Activated CD8-positive, alpha-beta memory T cell treated with anti-CD3 and anti-CD28 coated beads, Interleukin-2, amount 50 U/mL, for 24 hours (primary cell): ENCODE data around the gene SLC6A2.
"Not testable (repeated sequence)": the region's sequence is repeated elsewhere in the genome, so short reads cannot be mapped to it uniquely, and the experiment has no call there.

ENCODE experiments used
- DNase-seq: peaks from one replicate; pipeline ENCODE4 v3.0.0-alpha.2; 2020; ENCODE audit errors: extremely low read depth

SLC6A2 gene

DNA sequence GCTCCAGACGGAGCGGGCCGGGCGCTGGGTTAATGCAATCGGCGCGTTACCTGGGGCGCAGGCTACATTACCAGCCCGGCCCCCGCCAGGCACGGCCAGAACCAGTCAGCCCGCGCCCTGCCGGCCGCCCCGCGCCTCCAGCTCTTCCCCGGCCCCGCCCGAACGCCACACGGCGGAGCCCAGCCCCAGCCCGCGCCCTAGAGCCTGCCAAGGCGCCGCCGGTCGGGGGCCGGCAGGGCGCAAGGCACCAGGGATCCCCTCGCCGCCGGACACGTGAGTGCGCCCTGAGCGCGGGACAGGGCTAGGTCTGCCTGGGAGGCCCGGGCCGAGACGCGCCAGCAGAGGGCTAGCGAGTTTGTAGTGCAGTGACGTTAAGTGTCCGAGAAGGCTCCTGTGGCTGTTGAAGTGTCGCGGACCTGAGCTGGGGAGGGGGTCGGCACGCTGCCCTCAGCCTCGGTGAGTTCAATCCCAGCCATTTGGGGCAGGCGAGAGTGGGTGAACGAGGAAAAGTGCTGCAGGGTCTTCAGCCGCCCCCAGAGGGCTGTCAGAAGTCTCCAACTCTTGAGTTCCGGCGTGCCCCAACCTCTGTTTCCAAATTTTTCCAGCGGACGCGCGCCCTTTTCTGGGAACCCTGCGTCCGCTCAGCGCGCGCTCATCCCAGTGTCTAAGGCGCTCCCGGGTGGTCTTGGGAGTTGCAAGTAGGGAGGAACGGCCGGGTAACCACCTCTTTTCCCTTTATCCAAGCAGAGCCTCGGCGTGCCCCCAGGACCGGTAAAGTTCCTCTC, at the start of gene SLC6A2:
Gene SLC6A2 (plus strand): TSS at position 92 of the 785 bp plus-strand sequence. CDS start 707 bp downstream, outside the sequence.
- no peak for DNase-seq

DNA sequence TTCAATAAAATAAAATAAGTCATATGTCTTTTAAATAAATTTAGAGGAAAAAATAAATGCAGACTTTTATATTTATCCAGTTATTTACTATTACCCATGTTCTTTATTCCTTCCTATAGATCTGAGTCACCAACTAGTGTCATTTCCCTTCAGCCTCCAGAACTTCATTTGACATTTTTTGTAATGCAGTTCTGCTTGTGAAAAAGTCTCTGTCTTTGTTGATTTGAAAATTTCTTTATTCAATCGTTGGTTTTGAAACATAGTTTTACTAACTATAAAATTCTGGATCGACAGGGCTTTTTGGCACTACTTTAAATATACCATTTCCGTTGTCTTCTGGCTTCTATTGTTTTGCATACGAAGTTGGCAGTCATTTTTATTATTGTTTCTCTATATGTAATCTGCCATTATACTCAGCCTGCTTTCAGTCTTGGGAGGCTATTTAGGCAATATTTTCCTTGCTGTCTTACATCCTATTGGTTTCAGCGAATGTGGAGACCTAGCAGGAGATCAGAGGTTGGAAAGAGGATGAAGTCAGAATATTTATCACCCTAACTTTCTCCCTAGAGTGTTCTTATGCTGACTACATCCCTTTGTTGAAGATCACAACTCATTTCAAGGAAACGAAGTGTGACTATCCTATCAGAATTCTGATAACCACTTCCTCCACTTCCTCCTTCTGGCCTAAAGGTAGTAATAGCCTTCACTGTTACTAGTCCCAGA, 42.0 kb upstream of the SLC6A2 start:
- no peak for DNase-seq

DNA sequence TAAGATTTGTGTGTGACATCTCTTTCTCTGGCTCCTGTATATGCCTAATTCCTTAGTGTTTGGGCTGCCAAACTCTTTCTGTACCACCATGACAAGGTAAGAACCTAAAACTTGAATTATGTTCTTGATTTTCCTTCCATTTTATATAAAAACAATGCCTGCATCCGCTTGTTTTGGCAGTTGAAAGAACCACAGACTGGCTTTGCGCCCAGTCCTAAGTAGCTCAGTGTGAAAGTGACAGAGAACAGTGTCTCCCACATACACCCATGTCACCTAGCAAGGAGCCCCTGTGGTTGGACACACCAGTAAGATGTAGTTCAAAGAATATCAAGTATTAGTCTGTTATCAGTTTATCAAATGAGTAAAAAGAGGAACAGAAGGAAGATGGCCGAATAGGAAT, 40.7 kb upstream of the SLC6A2 start:
- no peak for DNase-seq

DNA sequence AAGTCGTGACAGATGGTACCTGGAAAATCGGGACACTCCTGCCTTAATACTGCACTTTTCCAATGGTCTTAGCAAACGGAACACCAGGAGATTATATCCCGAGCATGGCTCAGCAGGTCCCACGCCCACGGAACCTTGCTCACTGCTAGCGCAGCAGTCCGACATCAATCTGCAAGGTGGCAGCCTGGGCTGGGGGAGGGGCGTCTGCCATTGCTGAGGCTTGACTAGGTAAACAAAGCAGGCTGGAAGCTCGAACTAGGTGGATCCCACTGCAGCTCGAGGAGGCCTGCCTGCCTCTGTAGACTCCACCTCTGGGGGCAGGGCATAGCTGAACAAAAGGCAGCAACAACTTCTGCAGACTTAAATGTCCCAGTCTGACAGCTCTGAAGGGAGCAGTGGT, 40.1 kb upstream of the SLC6A2 start:
- not testable (repeated sequence) for DNase-seq

DNA sequence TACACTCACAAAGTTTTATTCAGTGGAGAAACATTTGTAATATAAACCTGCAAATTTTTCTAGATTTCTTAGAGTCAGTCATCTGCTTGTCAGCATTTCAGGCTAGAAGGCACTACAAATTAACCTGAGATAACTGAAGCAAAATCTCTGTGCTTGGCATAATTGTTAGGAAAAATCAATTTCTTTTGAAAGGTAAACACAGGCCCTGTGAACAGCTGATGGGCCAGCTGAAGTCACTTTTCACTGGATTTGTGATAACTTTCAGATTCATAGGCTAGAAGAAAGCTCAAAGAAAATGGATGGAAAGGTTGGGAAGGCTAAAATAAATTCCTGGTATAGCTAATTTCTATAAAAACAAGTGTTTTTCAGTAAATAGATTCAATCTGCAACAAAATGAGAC, 34.0 kb upstream of the SLC6A2 start:
- no peak for DNase-seq

DNA sequence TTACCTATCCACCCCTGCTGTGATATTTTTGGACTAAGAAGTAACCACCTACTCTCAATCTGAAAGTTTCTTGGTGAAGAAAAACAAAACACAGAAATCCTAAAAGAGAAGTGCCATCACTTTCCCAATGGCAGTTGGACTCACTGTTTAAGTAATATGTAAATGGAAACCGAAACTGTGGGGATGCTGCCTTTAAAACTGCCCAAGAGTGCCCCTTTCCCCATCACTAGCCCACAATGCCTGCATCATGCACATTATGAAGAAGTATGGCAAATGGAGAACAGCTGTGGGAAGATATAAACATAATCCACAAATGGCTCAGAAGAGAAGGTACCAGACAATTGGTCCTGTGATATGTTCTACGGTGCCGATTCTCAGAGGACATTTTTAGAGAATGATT, 33.5 kb upstream of the SLC6A2 start:
- no peak for DNase-seq

DNA sequence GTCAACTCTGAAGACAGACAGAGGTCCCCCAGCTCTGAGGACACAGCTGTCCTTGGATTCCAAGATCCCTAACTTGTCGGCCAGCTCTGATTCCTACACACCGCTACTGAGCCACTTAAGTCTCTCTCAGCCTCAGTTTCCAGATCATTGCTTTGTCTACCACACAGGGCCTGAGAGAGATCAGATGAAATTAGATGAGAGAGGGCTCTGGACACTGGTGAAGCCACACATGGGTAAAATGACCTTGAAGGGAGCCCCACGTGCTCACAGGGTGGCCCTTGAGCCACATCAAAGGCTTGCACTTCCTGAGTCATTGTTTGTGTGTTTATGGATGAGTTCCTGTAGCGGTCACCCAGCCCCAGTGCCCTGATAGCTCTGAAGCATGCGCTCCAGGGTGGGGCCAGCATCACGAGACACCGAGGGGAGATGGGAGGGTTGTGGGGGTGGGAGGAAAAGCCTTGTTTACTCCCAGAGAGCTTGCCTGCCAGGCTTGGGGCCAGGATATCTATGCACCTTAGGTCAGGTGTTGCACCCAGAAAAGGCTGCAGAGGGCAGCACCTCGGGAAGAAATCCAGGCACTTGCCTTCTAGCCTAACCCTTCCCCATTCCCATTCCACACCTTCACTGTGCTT, 32.7 kb upstream of the SLC6A2 start:
- DNase-seq = no peak

DNA sequence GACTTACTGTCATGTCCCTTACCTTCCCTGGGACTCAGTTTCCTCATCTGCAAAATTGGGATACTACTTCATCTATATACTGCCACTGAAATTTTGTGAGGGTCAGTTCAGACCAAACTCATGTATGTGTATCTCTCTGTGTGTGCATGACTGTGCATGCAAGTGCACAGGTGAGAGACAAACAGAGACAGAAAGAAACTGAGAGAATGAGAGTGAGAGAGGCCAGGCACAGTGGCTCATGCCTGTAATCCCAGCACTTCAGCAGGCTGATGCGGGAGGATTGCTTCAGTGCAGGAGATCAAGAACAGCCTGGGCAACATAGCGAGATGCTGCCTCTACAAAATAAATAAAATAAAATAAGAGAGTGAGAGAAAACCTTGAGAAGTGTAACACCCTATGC, 32.1 kb upstream of the SLC6A2 start:
- no peak for DNase-seq

DNA sequence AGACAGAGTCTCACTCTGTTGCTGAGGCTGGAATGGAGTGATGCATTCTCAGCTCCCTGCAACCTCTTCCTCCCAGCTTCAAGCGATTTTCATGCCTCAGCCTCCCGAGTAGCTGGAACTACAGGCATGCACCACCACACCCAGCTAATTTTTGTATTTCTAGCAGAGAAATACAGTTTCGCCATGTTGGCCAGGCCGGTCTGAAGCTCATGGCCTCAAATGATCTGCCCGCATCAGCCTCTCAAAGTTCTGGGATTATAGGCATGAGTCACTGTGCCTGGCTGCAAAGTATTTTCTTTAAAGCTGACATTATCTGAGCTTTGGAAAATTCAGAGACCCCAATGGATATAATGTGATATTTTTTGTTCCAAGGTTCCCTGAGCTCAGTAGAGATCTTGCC, 31.1 kb upstream of the SLC6A2 start:
- no peak for DNase-seq

DNA sequence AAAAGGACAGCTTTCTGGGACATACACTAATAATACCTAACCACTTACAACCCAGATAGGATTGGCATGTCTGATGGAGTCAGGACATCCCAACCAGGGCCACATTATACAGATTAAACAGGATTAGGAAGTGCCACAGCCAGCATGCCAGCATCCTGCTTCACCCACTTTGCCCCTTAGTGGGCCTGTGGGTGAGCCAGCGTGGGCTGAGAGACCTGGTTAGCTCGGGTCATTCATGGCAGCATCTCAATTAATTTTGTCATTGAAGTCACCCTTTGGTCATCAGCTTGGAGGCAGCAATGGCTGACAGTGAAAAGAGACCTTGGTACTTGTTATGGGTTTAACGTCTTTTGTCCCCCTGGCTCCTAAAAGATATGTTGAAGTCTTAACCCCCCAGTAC, 29.9 kb upstream of the SLC6A2 start:
- no peak for DNase-seq

DNA sequence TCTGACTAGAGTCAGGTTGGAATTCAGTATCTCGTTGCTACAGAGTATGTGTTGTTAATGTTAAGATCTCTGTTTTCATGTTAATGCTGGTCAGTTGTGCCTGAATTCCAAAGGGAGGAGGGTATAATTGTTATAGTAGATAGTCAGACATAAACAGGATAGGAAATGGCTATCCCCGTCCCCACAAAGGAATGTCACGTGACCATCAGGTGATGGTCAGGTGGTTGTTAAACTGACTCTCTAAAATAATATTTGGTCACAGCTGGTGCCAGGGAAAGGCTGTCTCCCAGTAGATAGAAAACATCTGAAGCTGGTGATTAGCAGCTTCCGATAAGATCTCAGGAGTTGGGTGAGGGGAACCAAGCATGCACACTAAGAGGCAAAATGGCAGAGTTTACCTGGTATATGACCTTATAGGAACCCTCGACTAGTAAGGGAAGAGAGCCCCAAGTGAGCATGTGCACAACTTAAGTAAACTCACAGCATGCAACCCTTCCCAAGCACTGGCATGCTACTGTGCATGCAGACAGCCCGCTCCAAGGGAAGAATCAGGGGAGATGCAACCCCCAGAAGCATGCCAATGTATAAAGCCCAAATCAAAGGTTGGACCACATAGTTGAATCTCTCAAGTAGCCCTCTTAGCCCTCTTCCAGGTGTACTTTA, 27.4 kb upstream of the SLC6A2 start:
- no peak for DNase-seq

DNA sequence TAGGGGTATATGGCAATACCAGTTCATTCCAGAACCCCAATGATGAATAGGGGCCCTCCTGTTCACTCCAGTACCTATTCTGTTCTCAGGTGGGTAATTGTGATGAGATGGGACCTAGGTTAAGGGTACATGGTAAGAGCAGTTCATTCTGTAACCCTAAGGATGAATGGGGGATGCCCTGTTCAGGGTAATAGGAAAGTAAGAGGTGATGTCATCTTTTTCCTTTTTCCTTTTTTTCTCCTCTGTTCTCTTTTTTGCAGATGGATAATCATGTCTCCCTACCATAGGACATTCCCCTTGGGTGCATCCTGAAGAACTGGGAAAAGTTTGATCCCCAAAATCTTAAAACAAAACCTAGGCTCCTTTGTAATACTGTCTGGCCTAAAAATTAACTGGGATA, 25.0 kb upstream of the SLC6A2 start:
- no peak for DNase-seq

DNA sequence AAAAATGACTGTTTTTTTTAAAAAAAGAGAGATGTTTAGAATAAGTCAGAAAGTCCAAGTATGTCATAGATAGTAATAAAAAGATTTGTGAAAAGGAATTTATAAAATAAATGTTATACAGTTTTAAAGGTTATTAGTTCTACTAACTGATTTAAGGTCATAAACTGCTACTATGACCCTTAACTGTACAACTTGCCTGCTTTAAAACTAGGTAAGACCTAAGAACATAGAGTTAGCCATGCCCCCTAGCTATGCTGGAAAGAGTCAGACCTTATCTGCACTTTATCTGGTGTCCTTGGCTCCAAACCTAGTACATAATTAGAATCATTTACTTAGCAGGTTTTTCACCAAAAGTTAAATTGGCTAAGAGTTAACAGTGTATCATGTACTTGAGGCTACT, 23.5 kb upstream of the SLC6A2 start:
- DNase-seq = no peak

DNA sequence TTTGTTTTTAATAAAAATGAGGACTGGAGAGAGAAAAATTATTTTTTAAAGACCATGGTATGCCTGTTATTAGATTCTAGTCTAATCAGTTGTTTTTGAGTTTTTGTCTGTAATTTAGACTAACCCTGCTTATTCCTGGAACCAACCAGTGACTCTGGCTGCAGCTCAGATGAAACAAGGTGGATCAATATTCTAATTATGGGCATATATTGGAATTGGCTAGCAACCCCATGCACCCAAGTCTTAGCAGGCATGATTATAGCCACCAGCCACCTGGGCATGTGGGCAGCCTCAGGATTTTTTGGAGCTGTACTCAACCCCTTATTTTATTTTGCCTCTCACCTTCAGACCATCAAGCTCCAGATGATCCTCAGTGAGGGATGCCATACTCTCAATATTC, 21.6 kb upstream of the SLC6A2 start:
- DNase-seq = no peak

DNA sequence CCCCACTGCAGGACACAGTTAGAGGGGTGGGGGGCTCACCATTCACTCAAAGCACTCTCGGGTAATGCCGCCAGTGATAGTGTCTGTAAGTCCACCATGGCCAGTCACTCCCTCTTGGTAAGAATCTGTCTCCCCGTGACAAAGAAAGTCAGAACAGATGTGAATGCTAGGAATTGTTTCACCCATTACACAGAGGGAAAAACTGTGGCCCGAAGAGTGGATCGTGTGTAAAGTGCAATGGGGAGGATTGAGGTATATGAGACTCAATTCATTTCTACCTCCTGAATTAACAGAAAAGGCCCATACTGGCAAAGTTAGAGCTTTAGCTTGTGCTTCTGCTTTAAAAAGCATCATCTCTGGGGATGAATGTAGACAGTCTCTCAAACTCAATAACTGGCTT, 17.5 kb upstream of the SLC6A2 start:
- no peak for DNase-seq

DNA sequence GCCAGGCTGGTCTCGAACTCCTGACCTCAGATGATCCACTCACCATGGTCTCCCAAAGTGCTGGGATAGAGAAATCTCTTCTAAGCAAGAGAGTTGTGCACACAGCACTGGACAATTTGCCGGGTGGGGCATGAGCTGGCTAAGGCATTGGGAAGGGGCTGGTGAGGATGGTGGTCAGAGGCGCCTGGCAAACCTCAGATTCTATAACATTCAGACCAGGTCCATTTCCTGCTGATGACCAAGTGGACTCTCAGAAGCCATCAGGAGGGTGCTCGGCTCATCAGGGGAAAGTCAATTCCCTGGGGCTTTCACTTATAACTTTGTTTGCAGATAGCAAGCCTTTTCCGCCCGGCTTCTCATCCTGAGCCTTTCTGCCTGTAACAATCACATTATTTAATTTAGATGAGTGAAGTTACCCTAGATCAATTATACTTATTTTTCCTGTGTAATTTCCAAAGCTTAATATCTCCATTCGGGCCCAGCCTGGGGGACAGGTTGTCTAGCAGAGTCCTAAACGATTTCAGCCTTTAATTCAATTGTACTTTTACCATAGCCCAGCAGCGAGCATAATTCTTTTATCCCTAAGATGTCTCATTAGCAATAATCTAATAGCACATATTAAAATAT, 15.0 kb upstream of the SLC6A2 start:
- DNase-seq = no peak

DNA sequence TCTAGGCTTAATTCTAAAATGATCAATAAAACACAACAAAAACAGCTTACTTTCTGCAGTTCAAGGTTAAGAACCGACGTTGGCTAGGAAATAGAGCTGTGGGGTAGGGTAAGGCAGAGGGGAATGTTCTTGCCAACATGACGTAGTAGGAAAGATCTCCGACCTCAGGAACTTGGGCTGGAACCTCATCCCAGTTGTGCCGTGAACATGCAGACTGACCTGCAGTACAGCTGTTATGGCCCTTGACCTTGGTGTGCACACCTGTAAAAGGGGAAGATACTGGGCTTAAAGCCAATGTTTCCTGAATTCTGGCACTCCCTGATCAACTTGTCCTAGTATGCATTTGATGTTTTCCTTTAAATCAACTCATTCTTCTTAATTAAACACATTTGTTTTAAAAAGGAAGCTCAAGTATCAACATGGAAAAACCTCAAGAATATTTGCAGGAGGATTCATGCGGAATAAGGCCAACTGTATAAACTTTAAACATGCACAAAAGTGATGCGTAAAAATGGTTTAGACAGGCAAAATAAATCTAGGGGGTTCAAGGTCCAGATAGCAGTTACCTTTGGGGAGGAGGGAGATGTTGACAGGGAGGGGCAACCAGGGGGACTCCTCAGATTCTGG, 14.2 kb upstream of the SLC6A2 start:
- no peak for DNase-seq

DNA sequence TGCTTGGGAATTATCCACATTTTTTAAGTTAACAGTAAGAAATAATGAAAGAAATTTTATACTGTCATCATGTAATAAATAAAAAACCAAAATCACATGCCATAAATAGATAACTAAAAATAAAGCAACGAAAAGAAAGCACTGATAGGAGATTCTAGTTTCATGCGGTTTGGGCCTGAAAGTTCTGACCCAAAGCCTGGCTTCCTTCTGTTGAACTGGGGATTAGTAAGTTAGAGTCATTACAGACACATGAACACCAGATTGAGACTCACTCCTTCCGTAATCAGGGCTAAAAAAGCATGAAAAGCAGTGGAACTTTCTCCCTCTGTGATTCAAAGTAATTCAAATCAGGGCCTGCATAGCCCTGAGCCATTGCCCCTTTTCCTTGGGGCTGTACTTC, 13.2 kb upstream of the SLC6A2 start:
- DNase-seq = no peak

DNA sequence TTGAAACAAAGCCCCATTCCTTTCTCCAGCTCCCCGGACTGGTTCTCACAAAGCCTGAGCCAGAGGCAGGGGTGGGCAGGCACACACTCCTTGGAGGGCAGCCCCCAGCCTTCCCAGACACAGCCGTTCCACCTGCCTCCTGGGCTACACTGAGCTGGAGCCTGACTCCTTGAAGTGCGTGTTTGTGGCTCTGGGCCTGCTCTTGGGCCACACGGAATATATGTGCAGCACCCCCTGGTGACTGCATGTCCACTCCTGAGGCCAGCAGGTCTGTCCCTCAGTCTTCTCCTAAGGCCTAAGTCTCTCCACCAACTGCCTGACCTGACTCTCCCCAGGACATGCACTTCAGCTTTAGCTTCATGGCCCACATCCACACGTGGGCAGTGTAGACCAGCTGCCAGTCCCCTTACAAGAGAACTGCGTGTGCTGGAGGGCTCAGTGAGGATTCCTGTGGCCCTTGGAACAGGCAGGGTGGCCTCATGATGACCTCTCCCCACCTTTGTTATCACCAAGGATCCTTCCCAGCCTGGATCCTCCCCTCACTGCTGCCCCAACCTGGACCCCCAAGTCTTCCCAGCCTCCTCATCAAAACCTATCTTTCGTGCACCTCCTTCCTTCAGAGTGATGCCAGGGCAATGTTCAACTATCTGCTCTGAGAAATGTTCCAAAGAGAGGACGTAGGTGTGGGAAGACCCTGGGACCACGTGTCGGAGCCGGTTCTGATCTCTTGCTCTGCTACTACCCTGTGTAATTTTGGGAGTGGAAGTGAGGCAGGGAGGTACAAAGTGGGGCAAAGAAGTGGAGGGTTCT, 12.4 kb upstream of the SLC6A2 start:
- no peak for DNase-seq

DNA sequence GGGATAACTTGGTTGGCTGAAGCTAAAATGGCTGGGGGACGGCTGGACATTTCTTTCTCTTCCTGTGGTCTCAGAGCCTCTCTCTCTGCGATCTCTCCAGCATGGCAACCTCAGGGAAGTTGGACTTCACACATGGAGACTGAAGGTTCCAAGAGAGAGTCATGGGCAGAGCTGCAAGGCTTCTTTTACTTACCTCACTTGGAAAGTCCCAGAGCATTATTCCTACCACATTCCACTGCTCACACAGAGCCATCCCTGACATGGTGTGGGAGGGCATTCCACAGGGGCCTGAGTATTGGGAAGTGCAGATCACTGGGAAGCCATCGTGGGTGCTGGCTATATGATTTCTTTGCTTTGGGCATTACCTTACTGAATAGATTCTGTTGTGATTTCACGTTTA, 9.8 kb upstream of the SLC6A2 start:
- no peak for DNase-seq

DNA sequence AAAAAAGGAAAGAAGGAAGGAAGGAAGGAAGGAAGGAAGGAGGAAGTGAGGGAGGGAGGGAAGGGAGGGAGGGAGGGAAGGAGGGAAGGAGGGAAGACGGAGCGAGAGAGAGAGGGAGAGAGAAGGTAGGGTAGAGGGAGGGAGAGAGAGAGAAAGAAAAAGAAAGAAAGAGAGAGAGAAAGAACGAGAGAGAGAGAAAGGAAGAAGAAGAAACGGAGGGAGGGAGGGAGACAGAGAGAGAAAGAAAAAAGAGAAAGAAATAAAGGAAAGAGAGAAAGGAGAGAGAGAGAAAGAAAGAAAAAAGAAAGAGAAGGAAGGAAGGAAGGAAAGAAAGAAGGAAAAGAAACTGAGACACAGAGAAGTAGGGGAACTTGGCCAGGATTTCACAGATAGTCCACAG, 8.4 kb upstream of the SLC6A2 start:
- no peak for DNase-seq
